GM12878 (cell line): ENCODE data around the gene SPATA9. TPM values are rescaled to one million over a fixed set of nuclear protein-coding genes. Genes with fewer than 3 reads are reported as not detected.

Source experiments
- ATAC-seq: fragments of 200-7000 bp; cut with Tn5 transposase; 3 replicates; pipeline ENCODE4 v1.9.1; 2020; ENCODE audit warnings: mild to moderate bottlenecking, moderate library complexity
- BruUV-seq: library from RNA; stranded (reverse); fragments of 400-500 nt; replicated peaks from 2 replicates; lab custom pipeline; 2021; lab: Mats Ljungman, UMichigan
- CTCF ChIA-PET: fragments of 300-600 bp; sonication (Branson Sonifier 250); formaldehyde crosslinking; extraction: SDS; loops from one replicate; lab custom pipeline; 2021; ENCODE audit warnings: inconsistent platforms; lab: Yijun Ruan, JAX
- POLR2A ChIA-PET: fragments of 350-600 bp; formaldehyde crosslinking; extraction: SDS; loops from one replicate; lab custom pipeline; 2021; ENCODE audit warnings: inconsistent platforms; lab: Charles Lee
- RAD21 ChIA-PET: fragments of 300-600 bp; sonication (Branson Sonifier 250); formaldehyde crosslinking; loops from one replicate; lab custom pipeline; 2023; ENCODE audit warnings: antibody characterized with exemption; ENCODE audit not compliant: unreplicated experiment; lab: Charles Lee
- SMC1A ChIA-PET: fragments of 300-600 bp; sonication (Branson Sonifier 250); formaldehyde crosslinking; loops from one replicate; lab custom pipeline; 2023; ENCODE audit not compliant: unreplicated experiment, uncharacterized antibody; lab: Charles Lee
- DNase-seq: peaks from one replicate; pipeline ENCODE4 v3.0.0-alpha.2; 2011; ENCODE audit warnings: low read depth, low spot score
- FAIRE-seq: peaks from 3 replicates; lab custom pipeline; 2011; peaks lifted over from hg19 to GRCh38; lab: Jason Lieb, UNC
- H2AFZ ChIP-seq: 2 replicates; pipeline ENCODE4 v1.6.0; 2011; ENCODE audit warnings: low read depth, low read length, control low read depth; ENCODE audit not compliant: control insufficient read depth
- H3K27ac ChIP-seq: 2 replicates; pipeline ENCODE4 v1.5.1; 2011; ENCODE audit warnings: control low read depth; ENCODE audit not compliant: control insufficient read depth, insufficient read depth
- H3K27me3 ChIP-seq, 2 experiments: replicated peaks in 1 of 2; 2 replicates each; pipeline versions ENCODE4 v1.6.0 to v1.6.1; 2011; ENCODE audit warnings: low read length in 1 of 2; ENCODE audit not compliant: control insufficient read depth in 2 of 2, insufficient read depth in 2 of 2
- H3K36me3 ChIP-seq, 2 experiments: 2 replicates each; pipeline ENCODE4 v1.5.1; 2011; ENCODE audit warnings: low read length in 1 of 2; ENCODE audit not compliant: control insufficient read depth in 2 of 2, insufficient read depth in 2 of 2
- H3K4me1 ChIP-seq: 2 replicates; pipeline ENCODE4 v1.6.1; 2011; ENCODE audit warnings: mild to moderate bottlenecking, low read length, moderate library complexity, mixed read lengths; ENCODE audit not compliant: control insufficient read depth, insufficient read depth
- H3K4me2 ChIP-seq: 2 replicates; pipeline ENCODE4 v1.6.0; 2011; ENCODE audit warnings: control low read depth; ENCODE audit not compliant: control insufficient read depth, insufficient read depth
- H3K4me3 ChIP-seq: fragments of 200-600 bp; sonication (generic); 2 replicates; pipeline ENCODE4 v1.5.1; 2016
- H3K79me2 ChIP-seq: 2 replicates; pipeline ENCODE4 v1.6.0; 2011; ENCODE audit warnings: low read length; ENCODE audit not compliant: control insufficient read depth, insufficient read depth
- H3K9ac ChIP-seq: 2 replicates; pipeline ENCODE4 v1.8.0; 2011; ENCODE audit warnings: low read length, control low read depth, mixed read lengths; ENCODE audit not compliant: control insufficient read depth, insufficient read depth
- H3K9me3 ChIP-seq: replicated peaks from 3 replicates; pipeline ENCODE4 v1.5.1; 2011; ENCODE audit warnings: mild to moderate bottlenecking, low read length; ENCODE audit not compliant: control insufficient read depth, insufficient read depth
- H4K20me1 ChIP-seq: 2 replicates; pipeline ENCODE4 v1.6.0; 2011; ENCODE audit not compliant: control insufficient read depth, insufficient read depth
- BMI1 ChIP-seq: fragments of 450-650 bp; IDR thresholded peaks from 2 replicates; pipeline ENCODE4 v1.6.1; 2016; ENCODE audit warnings: mild to moderate bottlenecking, moderate library complexity, borderline replicate concordance
- BRCA1 ChIP-seq: IDR thresholded peaks from 2 replicates; pipeline ENCODE4 v1.6.1; 2011; ENCODE audit warnings: low read depth, low read length, improper control_type of control experiment
- HCFC1 ChIP-seq: fragments of 150-350 bp; IDR thresholded peaks from 2 replicates; pipeline ENCODE4 v1.6.1; 2014; ENCODE audit warnings: low read length
- MEF2A ChIP-seq: IDR thresholded peaks from 2 replicates; pipeline ENCODE4 v1.6.1; 2011; ENCODE audit warnings: low read depth, mild to moderate bottlenecking, low read length, moderate library complexity; ENCODE audit not compliant: insufficient read depth
- MEF2B ChIP-seq: fragments of 450-650 bp; IDR thresholded peaks from 2 replicates; pipeline ENCODE4 v1.6.1; 2018; ENCODE audit warnings: mild to moderate bottlenecking, moderate library complexity; ENCODE audit not compliant: partially characterized antibody, poor library complexity, severe bottlenecking
- NFYA ChIP-seq: IDR thresholded peaks from 2 replicates; pipeline ENCODE4 v1.6.1; 2011; ENCODE audit warnings: low read depth, mild to moderate bottlenecking, low read length, improper control_type of control experiment, borderline replicate concordance
- POLR2A ChIP-seq: IDR thresholded peaks from 2 replicates; pipeline ENCODE4 v1.6.1; 2011; ENCODE audit warnings: low read depth, mild to moderate bottlenecking, low read length
- POLR2AphosphoS2 ChIP-seq: IDR thresholded peaks from 2 replicates; pipeline ENCODE4 v1.6.1; 2011; ENCODE audit warnings: low read depth, mild to moderate bottlenecking, low read length, improper control_type of control experiment, moderate library complexity
- POU2F2 ChIP-seq: IDR thresholded peaks from 3 replicates; pipeline ENCODE4 v1.6.1; 2011; ENCODE audit warnings: low read depth, mild to moderate bottlenecking, low read length, borderline replicate concordance
- PRDM15 ChIP-seq: fragments of 450-650 bp; formaldehyde crosslinking; IDR thresholded peaks from 2 replicates; pipeline ENCODE4 v1.4.0; 2020; ENCODE audit warnings: mild to moderate bottlenecking, moderate library complexity
- SKIL ChIP-seq: fragments of 450-650 bp; IDR thresholded peaks from 2 replicates; pipeline ENCODE4 v1.6.1; 2017; ENCODE audit warnings: mild to moderate bottlenecking, low read depth, inconsistent platforms; ENCODE audit not compliant: poor library complexity, severe bottlenecking
- ZBED1 ChIP-seq: IDR thresholded peaks from 2 replicates; pipeline ENCODE4 v1.6.1; 2016; ENCODE audit warnings: borderline replicate concordance
- ZNF274 ChIP-seq: IDR thresholded peaks from one replicate; pipeline ENCODE4 v1.8.0; 2011; ENCODE audit not compliant: insufficient read length, insufficient read depth
- ZNF384 ChIP-seq: IDR thresholded peaks from 2 replicates; pipeline ENCODE4 v1.6.1; 2012; ENCODE audit warnings: low read depth, mild to moderate bottlenecking, low read length, improper control_type of control experiment, borderline replicate concordance
- in situ Hi-C: fragments of 300-500 bp; cut with MboI; formaldehyde crosslinking; loops from 9 replicates; pipeline ENCODE4 v1.14.3; 2018; ENCODE audit warnings: mixed read lengths
- intact Hi-C: fragments of 100-400 bp; cut with micrococcal nuclease; formaldehyde crosslinking; loops from one replicate; pipeline ENCODE4 v1.14.2; 2022; ENCODE audit not compliant: unreplicated experiment
- polyA plus RNA-seq, 11 experiments: library from polyadenylated mRNA; depleted of rRNA in 4 of 11; unstranded in 6 of 11; stranded (reverse) in 5 of 11; fragments of >200 nt; fragmentation: Nextera tagmentation in 4 of 11; fragmentation: Illumina TruSeq in 1 of 11; extraction: Ambion mirVana in 4 of 11; extraction: Trizol in 1 of 11; gene quantifications; 1 replicate in 1 of 11; 2 replicates in 10 of 11; pipeline versions ENCODE4 v1.2.1 to v1.2.3, GENCODE V29; 2011 to 2016; ENCODE audit warnings: inconsistent platforms in 2 of 11, missing spikeins in 2 of 11, low read depth in 1 of 11
- total RNA-seq, 4 experiments: library from RNA; depleted of rRNA in 3 of 4; stranded (reverse); fragments of >200 nt in 3 of 4; fragmentation: Illumina TruSeq in 1 of 4; extraction: Trizol in 1 of 4; gene quantifications; 2 replicates each; pipeline versions ENCODE4 v1.2.1 to v1.2.3, GENCODE V29; 2013 to 2021
- TF ChIP-seq, protein P1 (sequence below): IDR thresholded peaks from 2 replicates; pipeline ENCODE4 v1.6.1; 2011; ENCODE audit warnings: low read depth, mild to moderate bottlenecking, low read length, moderate library complexity, borderline replicate concordance; ENCODE audit errors: extremely low read depth
- TF ChIP-seq, protein P2 (sequence below): IDR thresholded peaks from 2 replicates; pipeline ENCODE4 v1.6.1; 2012; ENCODE audit warnings: low read depth, low read length, improper control_type of control experiment
- TF ChIP-seq, protein P3 (sequence below): IDR thresholded peaks from 2 replicates; pipeline ENCODE4 v1.6.1; 2012; ENCODE audit warnings: low read depth, low read length, improper control_type of control experiment

The SPATA9 gene
- total and polyA plus RNA-seq, 10 of the 15 experiments (the other 5 are each of a cell fraction or from before 2014, with no cell fraction given) = 0.11 to 0.49 (median 0.16) TPM; not detected in 1

GRCh38 chr5:95690333-95690732 lies 7.5 kb upstream of the SPATA9 start:
- Histone ChIP-seq H3K4me1 (no peaks in the 10 kb centered on the region), H3K4me2 (no peak overlapping the region), H3K27me3 (no peaks in the 10 kb centered on the region), H3K79me2 (no peaks in the 10 kb centered on the region), H2AFZ (no peak overlapping the region), H3K9me3 (no peaks in the 10 kb centered on the region)
- in situ Hi-C loops = no loop called here
- SMC1A ChIA-PET = interaction anchor here (1.1 kb wide), 1 partner anchor 20 kb away, joined by 3 read pairs; no protein-coding TSS in a partner anchor
- POLR2A ChIA-PET = interaction anchor here (0.7 to 1.5 kb wide), 2 partner anchors 10 to 67 kb away, joined by 3 to 5 read pairs; no protein-coding TSS in a partner anchor
- no TSS peak for BruUV-seq
- TF ChIP-seq PRDM15 (CRISPR knock-in tag) (no peak), ZNF384 (no peak), BMI1 (no peak), MEF2B (no peak), HCFC1 (no peak), POU2F2 (no peak), POLR2AphosphoS2 (no peak), MEF2A (no peak), ZNF274 (no peak), NFYA (no peak), BRCA1 (no peak), ZBED1 (no peak), SKIL (no peak), POLR2A (no peak)
- TF ChIP-seq, protein P1, sequence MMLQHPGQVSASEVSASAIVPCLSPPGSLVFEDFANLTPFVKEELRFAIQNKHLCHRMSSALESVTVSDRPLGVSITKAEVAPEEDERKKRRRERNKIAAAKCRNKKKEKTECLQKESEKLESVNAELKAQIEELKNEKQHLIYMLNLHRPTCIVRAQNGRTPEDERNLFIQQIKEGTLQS = no peak
- TF ChIP-seq, protein P2, sequence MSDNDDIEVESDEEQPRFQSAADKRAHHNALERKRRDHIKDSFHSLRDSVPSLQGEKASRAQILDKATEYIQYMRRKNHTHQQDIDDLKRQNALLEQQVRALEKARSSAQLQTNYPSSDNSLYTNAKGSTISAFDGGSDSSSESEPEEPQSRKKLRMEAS = no peak
- TF ChIP-seq, protein P3, sequence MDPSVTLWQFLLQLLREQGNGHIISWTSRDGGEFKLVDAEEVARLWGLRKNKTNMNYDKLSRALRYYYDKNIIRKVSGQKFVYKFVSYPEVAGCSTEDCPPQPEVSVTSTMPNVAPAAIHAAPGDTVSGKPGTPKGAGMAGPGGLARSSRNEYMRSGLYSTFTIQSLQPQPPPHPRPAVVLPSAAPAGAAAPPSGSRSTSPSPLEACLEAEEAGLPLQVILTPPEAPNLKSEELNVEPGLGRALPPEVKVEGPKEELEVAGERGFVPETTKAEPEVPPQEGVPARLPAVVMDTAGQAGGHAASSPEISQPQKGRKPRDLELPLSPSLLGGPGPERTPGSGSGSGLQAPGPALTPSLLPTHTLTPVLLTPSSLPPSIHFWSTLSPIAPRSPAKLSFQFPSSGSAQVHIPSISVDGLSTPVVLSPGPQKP = no peak
- TF ChIP-seq, all 136 proteins: peak for 0
- FAIRE-seq (no peak), ATAC-seq (no peak), DNase-seq (no peak)
- Histone ChIP-seq H4K20me1 (no peaks in the 10 kb centered on the region), H3K27ac (no peak overlapping the region), H3K9ac (no peak overlapping the region), H3K4me3 (no peak overlapping the region), H3K36me3 (no peaks in the 10 kb centered on the region)
- intact Hi-C loops = no loop called here
- RAD21 ChIA-PET = no interaction called here
- CTCF ChIA-PET = no interaction called here
